Measurements from ENCODE around the gene APH1B. TPM values are rescaled to one million over a fixed set of nuclear protein-coding genes. Genes with fewer than 3 reads are reported as not detected.
A peak's percentile ranks its signal among the peaks of the same experiment; 100 is the strongest.

Gene APH1B
- total RNA-seq, 6 experiments from 2014 or later: 23.7 to 38.7 (median 33.6) TPM

- DNase-seq: no peak
- peak overlapping the region; percentile 69 for H3K27ac Mint-ChIP-seq
Observed at GRCh38 chr15:63347074-63347857, 69.9 kb downstream of the APH1B start.

DNA sequence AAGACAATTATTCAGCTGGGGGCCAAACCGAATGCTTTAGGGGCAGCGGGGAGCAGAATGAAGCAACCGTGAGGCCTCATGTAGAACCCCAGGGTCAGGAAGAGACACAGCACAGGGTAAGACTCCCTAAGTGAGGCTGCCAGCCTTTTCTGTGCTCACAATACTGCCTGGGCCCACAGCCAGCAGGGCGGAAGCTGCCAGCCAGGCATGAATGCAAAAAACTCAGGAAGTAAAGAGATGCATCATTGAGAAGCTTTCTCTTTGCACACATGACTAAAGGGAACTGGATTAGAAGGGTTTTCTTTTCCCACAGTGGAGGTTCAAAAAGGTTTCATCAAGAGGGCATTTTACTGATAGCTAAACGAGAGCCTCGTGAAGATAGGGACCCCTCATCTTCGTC is 71.0 kb downstream of the APH1B start:
- no peak for TF ChIP-seq CTCF (IDR thresholded peaks at IDR 0.05)

More at GRCh38 chr15:63347074-63347857, 69.9 kb downstream of the APH1B start:
- no peak for TF ChIP-seq CTCF (IDR thresholded peaks at IDR 0.05)
- Mint-ChIP-seq H3K27me3 (ENCODE audit: insufficient read depth) (peaks cover 2% of the 10 kb centered on the region; the same call in 1 of the 2 replicates), H3K36me3 (ENCODE audit: low read depth) (no peaks in the 10 kb centered on the region), H3K4me1 (ENCODE audit: low read depth) (peaks cover 73% of the 10 kb centered on the region), H3K9me3 (no peaks in the 10 kb centered on the region), H3K4me3 (no peak overlapping the region)

DNA sequence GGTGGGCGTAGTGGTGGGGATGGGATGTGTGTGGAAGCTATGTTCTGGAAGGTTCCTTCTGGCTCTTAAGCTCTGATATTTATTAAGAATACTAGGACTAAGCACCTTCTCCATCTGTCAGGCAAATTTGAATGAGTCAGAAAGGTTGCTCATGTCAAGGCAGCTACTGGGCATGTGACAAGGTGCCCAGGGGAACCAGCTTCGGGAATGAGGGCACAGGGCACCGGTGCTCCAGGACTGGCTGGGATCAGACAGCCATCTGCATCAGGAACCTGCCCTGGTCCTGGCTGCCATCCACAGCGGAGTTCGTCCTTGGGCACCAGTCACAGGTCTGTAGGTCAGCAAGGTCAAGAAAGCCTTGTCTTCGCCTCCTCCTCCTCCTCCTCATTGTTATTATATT is 71.8 kb downstream of the APH1B start:
- TF ChIP-seq CTCF (IDR thresholded peaks at IDR 0.05): no peak
- H3K4me1 Mint-ChIP-seq (ENCODE audit: low read depth): peaks cover 54% of the 10 kb centered on the region
- H3K4me3 Mint-ChIP-seq: no peak overlapping the region
- no peaks in the 10 kb centered on the region for H3K36me3 Mint-ChIP-seq (ENCODE audit: low read depth)
- peak overlapping the region; percentile 94; the same call in 1 of the 2 replicates for H3K27ac Mint-ChIP-seq
- DNase-seq: no peak
- H3K9me3 Mint-ChIP-seq: no peaks in the 10 kb centered on the region
- H3K27me3 Mint-ChIP-seq (ENCODE audit: insufficient read depth): peaks cover 2% of the 10 kb centered on the region; the same call in 1 of the 2 replicates

More for the DNA sequence above, 71.0 kb downstream of the APH1B start:
- H3K27me3 Mint-ChIP-seq (ENCODE audit: insufficient read depth): peaks cover 2% of the 10 kb centered on the region; the same call in 1 of the 2 replicates
- peaks cover 62% of the 10 kb centered on the region for H3K4me1 Mint-ChIP-seq (ENCODE audit: low read depth)
- H3K27ac Mint-ChIP-seq: peak overlapping the region; percentile 94
- peak; percentile 65 for DNase-seq
- no peaks in the 10 kb centered on the region for H3K9me3 Mint-ChIP-seq
- H3K4me3 Mint-ChIP-seq: peak overlapping the region; percentile 25
- no peaks in the 10 kb centered on the region for H3K36me3 Mint-ChIP-seq (ENCODE audit: low read depth)

DNA sequence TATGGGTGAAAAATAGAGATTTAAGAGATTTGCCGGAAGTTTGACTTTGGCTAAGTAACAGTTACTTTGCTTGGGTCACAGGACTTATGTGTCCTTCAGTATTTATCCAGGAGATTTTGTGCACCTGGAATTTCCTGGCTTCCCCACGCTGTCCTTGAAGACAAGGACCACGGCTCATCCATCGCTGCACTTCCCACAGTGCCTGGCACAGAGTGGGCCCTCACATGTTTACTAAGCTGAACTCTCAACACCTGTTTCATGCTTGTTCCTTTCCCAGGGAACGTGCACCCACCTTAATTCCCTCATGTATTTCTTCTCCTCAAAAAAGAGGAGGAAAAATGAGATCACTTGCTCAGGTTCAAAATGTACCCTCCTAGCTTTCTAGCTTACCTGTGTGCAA is 72.2 kb downstream of the APH1B start:
- Mint-ChIP-seq H3K4me3 (no peak overlapping the region), H3K36me3 (ENCODE audit: low read depth) (no peaks in the 10 kb centered on the region), H3K27me3 (ENCODE audit: insufficient read depth) (peaks cover 2% of the 10 kb centered on the region; the same call in 1 of the 2 replicates), H3K27ac (peak overlapping the region; percentile 20), H3K9me3 (no peaks in the 10 kb centered on the region), H3K4me1 (ENCODE audit: low read depth) (peaks cover 50% of the 10 kb centered on the region)
- no peak for TF ChIP-seq CTCF (IDR thresholded peaks at IDR 0.05)
- DNase-seq: no peak

DNA sequence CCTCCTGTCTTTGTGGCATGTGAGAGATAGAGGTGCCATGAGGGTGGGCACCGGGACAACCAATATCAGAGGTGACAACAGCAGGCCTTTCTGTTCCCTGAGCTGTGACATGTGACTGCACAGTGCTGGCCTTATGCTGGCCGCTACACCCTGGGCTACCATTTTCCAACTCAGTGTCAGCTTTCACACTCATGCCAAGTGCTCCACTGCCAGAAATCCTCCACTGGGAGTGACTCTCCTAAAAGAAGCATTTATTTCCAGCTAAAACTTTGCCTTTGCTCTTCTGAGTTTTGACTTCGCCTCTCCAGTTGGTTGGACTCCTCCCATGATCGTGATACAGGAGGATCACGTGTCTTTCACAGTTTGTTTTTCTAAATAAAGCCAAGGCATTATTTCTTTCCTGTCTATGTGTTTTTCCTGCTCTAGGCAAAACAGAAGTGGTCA is 72.8 kb downstream of the APH1B start:
- peaks cover 2% of the 10 kb centered on the region; the same call in 1 of the 2 replicates for H3K27me3 Mint-ChIP-seq (ENCODE audit: insufficient read depth)
- no peak for DNase-seq
- no peaks in the 10 kb centered on the region for H3K9me3 Mint-ChIP-seq
- peaks cover 44% of the 10 kb centered on the region for H3K4me1 Mint-ChIP-seq (ENCODE audit: low read depth)
- H3K4me3 Mint-ChIP-seq: no peak overlapping the region
- H3K36me3 Mint-ChIP-seq (ENCODE audit: low read depth): no peaks in the 10 kb centered on the region
- peak overlapping the region; percentile 20; the same call in 1 of the 2 replicates for H3K27ac Mint-ChIP-seq
- no peak for TF ChIP-seq CTCF (IDR thresholded peaks at IDR 0.05)
